Measurements from ENCODE around the gene TMEM45A. TPM values are rescaled to one million over a fixed set of nuclear protein-coding genes. Genes with fewer than 3 reads are reported as not detected.
A peak's percentile ranks its signal among the peaks of the same experiment; 100 is the strongest.

TMEM45A gene
- total RNA-seq, 1 experiment from 2014 or later: 10.1 TPM

GRCh38 chr3:100577382-100578008 lies 85.1 kb downstream of the TMEM45A start:
- Histone ChIP-seq H3K9me3 (ENCODE audit: control insufficient read depth, low read depth, low read length) (no peaks in the 10 kb centered on the region), H4K20me1 (ENCODE audit: control insufficient read depth, insufficient read depth, insufficient read length) (no peaks in the 10 kb centered on the region), H3K27ac (ENCODE audit: insufficient read length, low read depth, low read length) (no peak overlapping the region), H3K4me1 (ENCODE audit: insufficient read depth, low read length) (no peaks in the 10 kb centered on the region), H3K23ac (ENCODE audit: insufficient read length, low read depth, low read length) (no peak overlapping the region), H3K18ac (ENCODE audit: insufficient read length, low read depth, low read length) (no peak overlapping the region), H3K23me2 (ENCODE audit: insufficient read length, low read depth, low read length, poor library complexity, severe bottlenecking) (no peaks in the 10 kb centered on the region), H3K4me2 (ENCODE audit: insufficient read depth, insufficient read length, low read length) (no peak overlapping the region), H4K5ac (ENCODE audit: insufficient read length, low read depth, low read length) (no peak overlapping the region), H3K27me3 (ENCODE audit: insufficient read depth, low read length) (no peaks in the 10 kb centered on the region), H4K91ac (ENCODE audit: insufficient read length, low read depth, low read length) (no peak overlapping the region), H3K14ac (ENCODE audit: insufficient read depth, low read length) (no peak overlapping the region), H3K79me2 (ENCODE audit: insufficient read depth, low read length) (no peaks in the 10 kb centered on the region), H2BK12ac (ENCODE audit: insufficient read length, low read depth, low read length) (no peak overlapping the region), H2AK5ac (ENCODE audit: insufficient read length, low read length) (no peak overlapping the region), H2BK15ac (ENCODE audit: low read depth, low read length) (no peak overlapping the region), H2BK5ac (ENCODE audit: insufficient read length, low read length) (no peak overlapping the region), H3K4ac (ENCODE audit: low read depth, low read length) (no peak overlapping the region), H2BK20ac (ENCODE audit: low read depth, low read length, poor library complexity, severe bottlenecking) (no peak overlapping the region), H3K56ac (ENCODE audit: insufficient read length, low read depth, low read length) (no peak overlapping the region), H4K8ac (replicated peaks; ENCODE audit: insufficient read length, low read depth, low read length) (no peak overlapping the region), H3K9ac (ENCODE audit: extremely low read depth, insufficient read length, low read length) (no peak overlapping the region), H2BK120ac (ENCODE audit: low read depth, low read length, poor library complexity, severe bottlenecking) (no peak overlapping the region), H3T11ph (ENCODE audit: low read length) (no peak overlapping the region), H3K79me1 (ENCODE audit: insufficient read depth, low read depth, low read length, poor library complexity, severe bottlenecking) (no peaks in the 10 kb centered on the region), H2AFZ (ENCODE audit: low read length) (no peak overlapping the region)
- H3K36me3 Mint-ChIP-seq (ENCODE audit: insufficient read depth in 1 of 3, low read depth in 3 of 3): no peaks in the 10 kb centered on the region
- no peaks in the 10 kb centered on the region; a peak in 1 of 5 replicates for H3K9me3 Mint-ChIP-seq
- no CpG with 5 or more reads among the region's 1 CpG for WGBS (ENCODE audit: extremely low coverage, insufficient read length, low lambda C conversion rate)
- no peaks in the 10 kb centered on the region; the same call in 1 of the 2 replicates for H3K27me3 Mint-ChIP-seq (ENCODE audit: low read depth)
- H3K4me1 Mint-ChIP-seq: peaks cover 16 to 17% of the 10 kb centered on the region in 2 experiments
- no peak overlapping the region for H3K4me3 Mint-ChIP-seq
- no peak for DNase-seq
- H3K27ac Mint-ChIP-seq: 0 out of 7 replicates have a peak overlapping the region, but pooled peaks of 1 of the 3 experiments have one; percentile 82
- TF ChIP-seq, protein P1, sequence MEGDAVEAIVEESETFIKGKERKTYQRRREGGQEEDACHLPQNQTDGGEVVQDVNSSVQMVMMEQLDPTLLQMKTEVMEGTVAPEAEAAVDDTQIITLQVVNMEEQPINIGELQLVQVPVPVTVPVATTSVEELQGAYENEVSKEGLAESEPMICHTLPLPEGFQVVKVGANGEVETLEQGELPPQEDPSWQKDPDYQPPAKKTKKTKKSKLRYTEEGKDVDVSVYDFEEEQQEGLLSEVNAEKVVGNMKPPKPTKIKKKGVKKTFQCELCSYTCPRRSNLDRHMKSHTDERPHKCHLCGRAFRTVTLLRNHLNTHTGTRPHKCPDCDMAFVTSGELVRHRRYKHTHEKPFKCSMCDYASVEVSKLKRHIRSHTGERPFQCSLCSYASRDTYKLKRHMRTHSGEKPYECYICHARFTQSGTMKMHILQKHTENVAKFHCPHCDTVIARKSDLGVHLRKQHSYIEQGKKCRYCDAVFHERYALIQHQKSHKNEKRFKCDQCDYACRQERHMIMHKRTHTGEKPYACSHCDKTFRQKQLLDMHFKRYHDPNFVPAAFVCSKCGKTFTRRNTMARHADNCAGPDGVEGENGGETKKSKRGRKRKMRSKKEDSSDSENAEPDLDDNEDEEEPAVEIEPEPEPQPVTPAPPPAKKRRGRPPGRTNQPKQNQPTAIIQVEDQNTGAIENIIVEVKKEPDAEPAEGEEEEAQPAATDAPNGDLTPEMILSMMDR (conservative IDR thresholded peaks at IDR 0.05): peak; percentile 25; the same call in 1 of the 3 replicates
